K562 (cell line): ENCODE measurements around the gene VAMP8. TPM values are rescaled to one million over a fixed set of nuclear protein-coding genes. Genes with fewer than 3 reads are reported as not detected.

Source experiments
- CREM ChIP-seq: IDR thresholded peaks from 2 replicates; pipeline ENCODE4 v1.6.1; 2014; ENCODE audit warnings: antibody characterized with exemption, low read depth
- CXXC5 ChIP-seq: fragments of 250-450 bp; sonication (Bioruptor Pico); IDR thresholded peaks from 2 replicates; pipeline ENCODE4 v1.8.0; 2022; ENCODE audit warnings: inconsistent platforms, mild to moderate bottlenecking, moderate library complexity
- E2F6 ChIP-seq, 2 experiments: IDR thresholded peaks; 2 replicates each; pipeline ENCODE4 v1.6.1; 2011; ENCODE audit warnings: borderline replicate concordance in 1 of 2, control low read depth in 1 of 2, low read depth in 1 of 2, low read length in 1 of 2, mild to moderate bottlenecking in 1 of 2, mixed read lengths in 1 of 2, moderate library complexity in 1 of 2; ENCODE audit not compliant: insufficient read depth in 1 of 2, insufficient read length in 1 of 2, poor library complexity in 1 of 2, severe bottlenecking in 1 of 2; ENCODE audit errors: extremely low read depth in 1 of 2
- FOSL1 ChIP-seq: fragments of 200-800 bp; sonication (Bioruptor generic); conservative IDR thresholded peaks from 2 replicates; pipeline ENCODE4 v1.6.1; 2016; ENCODE audit warnings: missing genetic modification characterization, missing compliant biosample characterization
- GABPA ChIP-seq: fragments of 200-800 bp; sonication (Bioruptor generic); conservative IDR thresholded peaks from 2 replicates; pipeline ENCODE4 v1.6.1; 2016; ENCODE audit warnings: low read depth, missing genetic modification characterization, missing compliant biosample characterization
- PPARD ChIP-seq: fragments of 250-450 bp; sonication (Bioruptor Pico); IDR thresholded peaks from 2 replicates; pipeline ENCODE4 v1.8.0; 2022; ENCODE audit warnings: inconsistent platforms, mild to moderate bottlenecking, moderate library complexity
- PTTG1 ChIP-seq: fragments of 450-650 bp; IDR thresholded peaks from 2 replicates; pipeline ENCODE4 v1.6.1; 2016; ENCODE audit warnings: low read depth, mild to moderate bottlenecking, missing genetic modification characterization, missing compliant biosample characterization
- TAF15 ChIP-seq: fragments of 200-400 bp; formaldehyde crosslinking; IDR thresholded peaks from 2 replicates; pipeline ENCODE4 v1.6.1; 2017; ENCODE audit warnings: mild to moderate bottlenecking, low read depth, low read length, moderate library complexity
- TAF7 ChIP-seq: fragments of 450-650 bp; IDR thresholded peaks from 2 replicates; pipeline ENCODE4 v1.6.1; 2016; ENCODE audit warnings: missing genetic modification characterization, missing compliant biosample characterization
- TCF3 ChIP-seq: sonication (generic); formaldehyde crosslinking; IDR thresholded peaks from 2 replicates; pipeline ENCODE4 v1.4.0; 2020; ENCODE audit warnings: mild to moderate bottlenecking, missing genetic modification reagents
- YY1 ChIP-seq, 3 experiments: IDR thresholded peaks; 2 replicates each; pipeline ENCODE4 v1.6.1; 2011; ENCODE audit warnings: low read length in 2 of 3, mild to moderate bottlenecking in 2 of 3, moderate library complexity in 2 of 3, borderline replicate concordance in 1 of 3, control low read depth in 1 of 3, low read depth in 1 of 3; ENCODE audit not compliant: insufficient read depth in 3 of 3, insufficient replicate concordance in 2 of 3, control insufficient read depth in 1 of 3, insufficient read length in 1 of 3; ENCODE audit errors: extremely low read depth in 1 of 3
- ZBTB43 ChIP-seq: sonication (generic); formaldehyde crosslinking; IDR thresholded peaks from 2 replicates; pipeline ENCODE4 v1.8.0; 2023; ENCODE audit warnings: mild to moderate bottlenecking, missing genetic modification reagents
- ZNF146 ChIP-seq: IDR thresholded peaks from one replicate; pipeline ENCODE4 v1.6.1; 2018; ENCODE audit warnings: missing compliant biosample characterization; ENCODE audit not compliant: unreplicated experiment
- ZNF583 ChIP-seq: fragments of 250-450 bp; sonication (Bioruptor Pico); IDR thresholded peaks from 2 replicates; pipeline ENCODE4 v1.4.0; 2020
- polyA plus RNA-seq, 8 experiments: library from polyadenylated mRNA; depleted of rRNA in 4 of 8; stranded (reverse) in 5 of 8; unstranded in 3 of 8; fragments of >200 nt; fragmentation: Nextera tagmentation in 2 of 8; fragmentation: Illumina TruSeq in 1 of 8; extraction: Ambion mirVana in 2 of 8; extraction: Trizol in 1 of 8; gene quantifications; 2 replicates each; pipeline versions ENCODE4 v1.2.1 to v1.2.3, GENCODE V29; 2011 to 2014; ENCODE audit warnings: inconsistent platforms in 1 of 8, missing spikeins in 1 of 8
- total RNA-seq, 7 experiments: library from RNA; depleted of rRNA in 6 of 7; stranded (reverse); fragments of >200 nt in 6 of 7; fragmentation: Illumina TruSeq in 2 of 7; extraction: Trizol in 2 of 7; gene quantifications; 2 replicates each; pipeline versions ENCODE4 v1.2.1 to v1.2.3, GENCODE V29; 2011 to 2021; ENCODE audit warnings: low replicate concordance in 1 of 7

Gene VAMP8
- total and polyA plus RNA-seq, 9 of the 15 experiments (the other 6 are each of a cell fraction or from before 2014, with no cell fraction given): 107 to 571 (median 248) TPM

GRCh38 chr2:85595301-85596025, 18.1 kb downstream of the VAMP8 start, which contains the start of gene RNF181 (continued):
- TF ChIP-seq FOSL1 (peak; percentile 45; the same call in 1 of the 2 replicates), PTTG1 (tag) (no peak), ZBTB43 (CRISPR knock-in tag) (no peak), TAF7 (peak; percentile 80), CXXC5 (CRISPR knock-in tag) (peak; percentile 81), TCF3 (CRISPR knock-in tag) (peak; percentile 14; the same call in 1 of the 2 replicates), TAF15 (no peak), GABPA (peak; percentile 81), PPARD (no peak), ZNF146 (CRISPR knock-in tag) (no peak), YY1 (IDR thresholded peaks at IDR 0.05; ENCODE audit: borderline replicate concordance in 1 of 3, control insufficient read depth in 1 of 3, extremely low read depth in 1 of 3, insufficient read depth in 3 of 3, insufficient read length in 1 of 3, insufficient replicate concordance in 2 of 3, low read depth in 1 of 3, low read length in 2 of 3) (peak; percentile 47 to 92 (median 85)), ZNF583 (CRISPR knock-in tag) (0 out of 2 replicates have a peak, but pooled peaks have one; percentile 22), E2F6 (IDR thresholded peaks at IDR 0.05; ENCODE audit: borderline replicate concordance in 1 of 2, extremely low read depth in 1 of 2, insufficient read depth in 1 of 2, insufficient read length in 1 of 2, low read depth in 1 of 2, low read length in 1 of 2, poor library complexity in 1 of 2, severe bottlenecking in 1 of 2) (peak in 1 of 2 experiments; percentile 18), CREM (peak; percentile 82)
